HFF-Myc (cell line): Measurements from ENCODE around the gene RMDN2.

Experiments used
- DNase-seq: peaks from one replicate; pipeline ENCODE4 v3.0.0-alpha.2; 2011; ENCODE audit warnings: low read depth; ENCODE audit errors: extremely low read depth
- H3K4me3 ChIP-seq: replicated peaks from 2 replicates; pipeline ENCODE4 v1.5.1; 2011; ENCODE audit warnings: low read depth, mild to moderate bottlenecking, control low read depth, low read length
- TF ChIP-seq, protein P1 (sequence below): IDR thresholded peaks from 2 replicates; pipeline ENCODE4 v1.5.1; 2012; ENCODE audit warnings: mild to moderate bottlenecking, low read depth, low read length, control low read depth; ENCODE audit errors: missing control alignments

RMDN2 gene

DNA sequence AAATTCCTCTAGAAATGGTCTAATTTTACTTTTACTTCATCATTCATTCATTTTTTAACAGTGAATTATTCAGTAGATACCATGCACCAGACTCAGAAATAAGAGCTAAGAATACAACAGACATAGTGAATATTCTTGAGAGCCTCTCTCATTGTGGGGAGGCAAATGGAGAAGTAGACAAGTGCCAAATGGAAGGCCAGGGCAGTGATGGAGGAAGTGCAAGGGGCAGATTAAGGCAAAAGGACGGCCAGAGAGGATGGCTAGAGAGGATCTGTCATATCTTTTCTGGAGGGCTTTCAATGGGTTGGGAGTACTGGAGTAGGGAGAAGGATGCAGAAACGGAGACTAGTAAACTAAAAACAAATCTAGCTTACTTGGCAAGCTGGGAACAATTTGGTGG is 19.0 kb upstream of the RMDN2 start:
- TF ChIP-seq, protein P1, sequence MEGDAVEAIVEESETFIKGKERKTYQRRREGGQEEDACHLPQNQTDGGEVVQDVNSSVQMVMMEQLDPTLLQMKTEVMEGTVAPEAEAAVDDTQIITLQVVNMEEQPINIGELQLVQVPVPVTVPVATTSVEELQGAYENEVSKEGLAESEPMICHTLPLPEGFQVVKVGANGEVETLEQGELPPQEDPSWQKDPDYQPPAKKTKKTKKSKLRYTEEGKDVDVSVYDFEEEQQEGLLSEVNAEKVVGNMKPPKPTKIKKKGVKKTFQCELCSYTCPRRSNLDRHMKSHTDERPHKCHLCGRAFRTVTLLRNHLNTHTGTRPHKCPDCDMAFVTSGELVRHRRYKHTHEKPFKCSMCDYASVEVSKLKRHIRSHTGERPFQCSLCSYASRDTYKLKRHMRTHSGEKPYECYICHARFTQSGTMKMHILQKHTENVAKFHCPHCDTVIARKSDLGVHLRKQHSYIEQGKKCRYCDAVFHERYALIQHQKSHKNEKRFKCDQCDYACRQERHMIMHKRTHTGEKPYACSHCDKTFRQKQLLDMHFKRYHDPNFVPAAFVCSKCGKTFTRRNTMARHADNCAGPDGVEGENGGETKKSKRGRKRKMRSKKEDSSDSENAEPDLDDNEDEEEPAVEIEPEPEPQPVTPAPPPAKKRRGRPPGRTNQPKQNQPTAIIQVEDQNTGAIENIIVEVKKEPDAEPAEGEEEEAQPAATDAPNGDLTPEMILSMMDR, result no peak
- H3K4me3 ChIP-seq, result no peak overlapping the region
- no peak for DNase-seq

DNA sequence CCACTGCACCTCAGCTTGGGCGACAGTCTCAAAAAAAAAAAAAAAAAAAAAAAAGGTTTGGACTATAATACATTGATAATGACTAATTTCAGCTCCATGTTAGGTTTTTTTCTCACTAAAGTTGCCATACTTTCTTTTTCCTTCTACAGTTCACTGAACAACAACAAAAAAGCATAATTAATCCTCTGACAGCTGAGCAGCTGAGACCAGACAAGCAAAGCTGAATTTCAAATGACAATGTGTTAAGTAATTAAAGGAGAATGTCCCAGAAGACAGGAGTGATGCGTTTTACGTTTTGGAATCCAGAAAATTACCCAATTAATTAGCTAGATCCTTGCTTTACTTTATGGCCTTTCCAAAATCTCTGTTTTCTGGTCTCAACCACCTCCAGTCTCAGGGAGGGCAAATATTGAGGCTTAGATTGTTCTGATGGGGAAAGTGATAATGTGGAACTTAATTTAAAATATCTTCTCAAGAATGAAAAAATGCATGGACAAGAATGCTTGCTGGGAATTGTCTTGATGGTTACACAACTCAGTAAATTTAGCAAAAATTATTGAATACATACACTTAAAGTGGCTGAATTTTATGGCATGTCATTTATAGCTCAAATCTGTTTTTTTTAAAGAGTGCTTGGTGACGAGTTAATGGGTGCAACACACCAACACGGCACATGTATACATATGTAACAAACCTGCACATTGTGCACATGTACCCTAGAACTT is 17.4 kb upstream of the RMDN2 start:
- TF ChIP-seq, protein P1, result no peak
- no peak overlapping the region for H3K4me3 ChIP-seq
- DNase-seq, result no peak

DNA sequence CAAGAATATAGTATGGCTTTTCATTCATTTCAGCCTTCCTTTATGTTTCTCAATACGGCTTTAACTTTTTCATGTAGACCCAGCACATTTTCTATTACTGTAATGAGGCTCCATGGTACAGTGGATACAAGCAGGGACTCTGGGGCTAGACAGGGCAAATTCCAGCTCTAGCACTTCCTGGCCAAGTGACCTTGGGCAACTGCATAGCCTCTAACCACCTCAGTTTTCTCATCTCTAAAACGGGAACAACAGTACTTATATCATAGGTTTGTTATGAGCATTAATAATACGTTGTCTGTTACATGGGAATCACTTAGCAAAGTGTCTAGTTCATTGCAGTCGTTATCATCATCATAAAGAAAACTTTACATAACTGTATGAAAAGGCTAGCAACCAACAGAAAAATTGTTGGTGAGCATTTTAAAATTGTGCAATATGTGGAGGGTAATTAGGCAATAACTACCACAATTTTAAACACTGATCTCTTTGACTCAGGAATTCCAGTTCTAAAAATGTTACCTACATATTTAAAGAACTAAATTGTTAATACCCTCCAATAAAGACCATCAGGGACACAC is 13.7 kb upstream of the RMDN2 start:
- no peak for DNase-seq
- H3K4me3 ChIP-seq, result no peak overlapping the region
- TF ChIP-seq, protein P1, result no peak

DNA sequence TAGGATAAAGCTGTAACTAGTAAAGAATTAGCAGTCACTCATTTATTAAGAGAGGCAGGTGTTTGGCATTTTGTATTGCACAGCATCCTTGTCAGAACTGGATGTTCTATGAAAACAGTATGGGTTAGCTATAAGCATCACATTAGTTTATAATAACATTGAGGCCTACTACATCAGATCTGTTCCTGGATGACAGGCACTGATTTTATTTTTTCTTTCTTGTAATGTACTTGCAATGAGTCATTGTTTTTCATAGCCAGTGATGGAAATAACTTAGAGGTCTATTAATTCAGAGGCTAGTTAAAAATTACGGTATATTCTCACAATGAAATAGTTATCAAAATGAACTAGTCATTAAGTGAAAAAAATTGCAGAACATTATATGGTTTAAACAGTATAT is 13.0 kb upstream of the RMDN2 start:
- DNase-seq, result no peak
- no peak overlapping the region for H3K4me3 ChIP-seq
- TF ChIP-seq, protein P1, result no peak

DNA sequence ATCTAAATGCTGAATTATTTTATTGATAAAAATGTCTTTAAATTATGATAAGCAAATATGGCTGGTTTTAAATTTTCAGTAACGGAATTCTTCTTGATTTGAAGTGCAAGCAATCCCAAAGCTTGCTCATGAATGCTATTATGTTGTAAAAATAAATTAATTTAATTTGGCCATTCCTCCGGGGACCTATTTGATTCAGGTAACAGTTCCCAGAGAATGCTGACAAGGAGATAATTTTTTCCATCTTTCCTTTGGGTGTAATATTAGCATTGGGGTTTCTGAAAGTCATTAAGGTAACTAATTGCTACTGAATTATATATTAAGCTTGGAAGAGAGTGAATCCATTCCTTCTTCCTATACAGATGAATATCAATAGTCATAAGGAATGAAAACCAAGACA is 12.5 kb upstream of the RMDN2 start:
- TF ChIP-seq, protein P1, result no peak
- no peak for DNase-seq
- H3K4me3 ChIP-seq, result no peak overlapping the region

DNA sequence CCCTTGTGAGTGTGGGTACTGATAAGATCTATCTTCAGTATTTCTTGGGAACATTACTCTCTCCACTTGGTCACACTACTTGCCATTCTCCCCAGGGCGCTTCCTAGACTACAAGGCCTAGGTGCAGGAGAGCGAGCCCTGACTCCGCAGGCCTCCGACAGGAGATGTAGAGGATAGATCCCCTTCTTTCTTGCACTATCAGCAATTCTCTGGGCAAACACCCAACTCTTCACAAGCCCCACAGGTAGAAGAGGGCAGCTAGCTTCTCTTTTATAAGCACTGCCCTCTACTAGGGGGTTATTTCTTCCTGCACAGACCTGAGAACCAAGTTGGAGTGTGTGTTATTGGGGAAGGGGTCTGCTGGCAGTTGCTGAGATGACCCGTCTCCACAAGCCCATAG is 10.7 kb upstream of the RMDN2 start:
- H3K4me3 ChIP-seq, result no peak overlapping the region
- TF ChIP-seq, protein P1, result no peak
- DNase-seq, result no peak
